Bladder microvascular endothelial cell (primary cell): ENCODE data around the gene C19orf25. TPM values are rescaled to one million over a fixed set of nuclear protein-coding genes. Genes with fewer than 3 reads are reported as not detected.

Source experiments
- total RNA-seq: library from RNA; depleted of rRNA; stranded (reverse); fragments of >200 nt; gene quantifications from 2 replicates; pipeline ENCODE4 v1.2.3, GENCODE V29; 2014

The C19orf25 gene
- 12.3 and 21.6 TPM in 2 replicates for total RNA-seq

GRCh38 chr19:1478934-1479707 is at the start of gene C19orf25:
Gene C19orf25 (minus strand): TSS chr19:1479215. CDS start chr19:1478903, 312 bp downstream.

GRCh38 chr19:1523412-1524286 is 44.6 kb upstream of the C19orf25 start, which contains the start of gene PLK5:
Gene PLK5 (plus strand): TSS chr19:1524077. CDS start chr19:1526997, 2,920 bp downstream.

GRCh38 chr19:1512671-1513498 is 33.9 kb upstream of the C19orf25 start, which contains the start of gene ADAMTSL5:
Gene ADAMTSL5 (minus strand): TSS chr19:1513019. CDS start chr19:1510943, 2,076 bp downstream.

GRCh38 chr19:1491114-1491848 is 12.3 kb upstream of the C19orf25 start, which contains the start of gene REEP6:
Gene REEP6 (plus strand): TSS chr19:1491181. CDS start chr19:1491270, 89 bp downstream.

GRCh38 chr19:1490311-1491113 is 11.5 kb upstream of the C19orf25 start, which contains the start of gene PCSK4:
Gene PCSK4 (minus strand): TSS chr19:1490350. CDS start chr19:1490346, 4 bp downstream.

GRCh38 chr19:1449467-1450442 is 29.3 kb downstream of the C19orf25 start, which contains the start of gene APC2:
Gene APC2 (plus strand): TSS chr19:1450121. CDS start chr19:1453002, 2,881 bp downstream.

GRCh38 chr19:1438035-1438932 is 40.7 kb downstream of the C19orf25 start, which contains the start of gene RPS15:
Gene RPS15 (plus strand): TSS chr19:1438396. CDS start chr19:1438426, 30 bp downstream.

Other genes with a start within 250 kb of the C19orf25 start
- gene CBARP, start 241.2 kb downstream of the C19orf25 start, total RNA-seq = 0.81 and 3.0 TPM in 2 replicates
- 31.1 and 39.6 TPM in 2 replicates for gene ATP5F1D, start 237.5 kb downstream of the C19orf25 start, total RNA-seq
- 9.9 and 15.6 TPM in 2 replicates for gene MIDN, start 230.6 kb downstream of the C19orf25 start, total RNA-seq
- gene CIRBP, start 209.9 kb downstream of the C19orf25 start, total RNA-seq = 65.4 and 95.7 TPM in 2 replicates
- gene FAM174C, start 203.7 kb downstream of the C19orf25 start, total RNA-seq = 13.4 and 18.3 TPM in 2 replicates
- gene EFNA2, start 193.3 kb downstream of the C19orf25 start, total RNA-seq = 0.19 TPM in 1 of 2 replicates, not detected in the other
- 60.6 and 68.3 TPM in 2 replicates for gene NDUFS7, start 95.3 kb downstream of the C19orf25 start, total RNA-seq
- 10.0 and 11.2 TPM in 2 replicates for gene GAMT, start 77.7 kb downstream of the C19orf25 start, total RNA-seq
- 61.4 and 81.4 TPM in 2 replicates for gene DAZAP1, start 71.6 kb downstream of the C19orf25 start, total RNA-seq
- gene RPS15, start 40.8 kb downstream of the C19orf25 start, total RNA-seq = 323 and 507 TPM in 2 replicates
- under 0.01 and 0.06 TPM in 2 replicates for gene APC2, start 29.1 kb downstream of the C19orf25 start, total RNA-seq
- gene PCSK4, start 11.1 kb upstream of the C19orf25 start, total RNA-seq = 0.32 and 1.4 TPM in 2 replicates
- gene REEP6, start 12.0 kb upstream of the C19orf25 start, total RNA-seq = 0.38 and 1.5 TPM in 2 replicates
- 0.06 TPM in 1 of 2 replicates, not detected in the other for gene ADAMTSL5, start 33.8 kb upstream of the C19orf25 start, total RNA-seq
- not detected in 2 replicates for gene PLK5, start 44.9 kb upstream of the C19orf25 start, total RNA-seq
- gene MEX3D, start 89.1 kb upstream of the C19orf25 start, total RNA-seq = 52.5 and 71.4 TPM in 2 replicates
- gene MBD3, start 113.7 kb upstream of the C19orf25 start, total RNA-seq = 81.1 and 156 TPM in 2 replicates
- 78.5 and 110 TPM in 2 replicates for gene UQCR11, start 126.2 kb upstream of the C19orf25 start, total RNA-seq
- gene TCF3, start 173.4 kb upstream of the C19orf25 start, total RNA-seq = 65.6 and 123 TPM in 2 replicates